ENCODE measurements around the gene ZNF573.
A peak's percentile ranks its signal among the peaks of the same experiment; 100 is the strongest.
"Not testable (repeated sequence)": the region's sequence is repeated elsewhere in the genome, so short reads cannot be mapped to it uniquely, and the experiment has no call there.

Gene ZNF573

GRCh38 chr19:37779127-37780005 is at the start of gene ZNF573:
Gene ZNF573 (minus strand): TSS chr19:37779586. CDS start chr19:37773729, 5,857 bp downstream.
- DNase-seq = peak; percentile 11

- no peak for DNase-seq
Observed at GRCh38 chr19:37817180-37817981, 38.0 kb upstream of the ZNF573 start.

- not testable (repeated sequence) for DNase-seq
Observed at GRCh38 chr19:37815611-37816010, 36.2 kb upstream of the ZNF573 start.

- DNase-seq = no peak
Observed at GRCh38 chr19:37813340-37813739, 34.0 kb upstream of the ZNF573 start.

GRCh38 chr19:37809366-37809765 is 30.0 kb upstream of the ZNF573 start:
- DNase-seq = no peak

- no peak for DNase-seq
Observed at GRCh38 chr19:37803249-37803840, 24.0 kb upstream of the ZNF573 start.

GRCh38 chr19:37790244-37790925 is 11.0 kb upstream of the ZNF573 start:
- DNase-seq = no peak

GRCh38 chr19:37778613-37779126 is 716 bp downstream of the ZNF573 start:
- no peak for DNase-seq

- no peak for DNase-seq
Observed at GRCh38 chr19:37770985-37771384, 8.4 kb downstream of the ZNF573 start.

GRCh38 chr19:37763488-37763887 is 15.9 kb downstream of the ZNF573 start:
- DNase-seq = no peak

GRCh38 chr19:37757683-37758082 is 21.7 kb downstream of the ZNF573 start:
- DNase-seq = not testable (repeated sequence)

GRCh38 chr19:37738371-37738770 is 41.0 kb downstream of the ZNF573 start:
- no peak for DNase-seq

GRCh38 chr19:37725181-37725580 is 54.2 kb downstream of the ZNF573 start:
- DNase-seq = no peak

- DNase-seq = no peak
Observed at GRCh38 chr19:37719927-37720265, 59.5 kb downstream of the ZNF573 start.

GRCh38 chr19:37719111-37719926 is 60.1 kb downstream of the ZNF573 start, which contains the start of gene ZNF607:
Gene ZNF607 (minus strand): TSS chr19:37719761. CDS start chr19:37711618, 8,143 bp downstream.
- DNase-seq = no peak

GRCh38 chr19:37718304-37718703 is 61.1 kb downstream of the ZNF573 start:
- no peak for DNase-seq

- DNase-seq = no peak
Observed at GRCh38 chr19:37716140-37716539, 63.2 kb downstream of the ZNF573 start.

- no peak for DNase-seq
Observed at GRCh38 chr19:37706052-37706605, 73.3 kb downstream of the ZNF573 start.

GRCh38 chr19:37699057-37699456 is 80.3 kb downstream of the ZNF573 start:
- DNase-seq = no peak

GRCh38 chr19:37698216-37698615 is 81.2 kb downstream of the ZNF573 start:
- DNase-seq = no peak

Measured in GOT3 (cell line).